ENCODE data around the gene TBRG4.

TBRG4 gene

DNA sequence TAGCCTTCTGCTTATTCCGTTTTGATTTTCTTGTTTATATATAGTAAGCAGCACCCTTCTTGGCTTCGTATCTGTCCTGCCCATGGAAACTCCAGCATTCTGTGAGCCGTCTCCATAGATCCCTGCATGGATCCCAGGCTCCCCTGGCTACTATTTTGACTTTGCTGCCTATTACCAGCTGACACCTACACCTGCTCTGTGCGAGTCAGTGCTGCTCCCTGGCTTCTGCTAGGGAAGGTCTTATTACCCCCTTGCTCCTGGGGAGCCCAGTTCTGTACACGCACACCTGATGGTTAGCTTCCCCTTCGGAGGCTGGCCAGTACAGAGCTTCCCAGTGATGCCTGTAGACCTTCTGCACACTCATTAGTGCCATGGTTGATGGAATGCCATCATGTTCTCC, 58.1 kb downstream of the TBRG4 start:
- DNase-seq: no peak

DNA sequence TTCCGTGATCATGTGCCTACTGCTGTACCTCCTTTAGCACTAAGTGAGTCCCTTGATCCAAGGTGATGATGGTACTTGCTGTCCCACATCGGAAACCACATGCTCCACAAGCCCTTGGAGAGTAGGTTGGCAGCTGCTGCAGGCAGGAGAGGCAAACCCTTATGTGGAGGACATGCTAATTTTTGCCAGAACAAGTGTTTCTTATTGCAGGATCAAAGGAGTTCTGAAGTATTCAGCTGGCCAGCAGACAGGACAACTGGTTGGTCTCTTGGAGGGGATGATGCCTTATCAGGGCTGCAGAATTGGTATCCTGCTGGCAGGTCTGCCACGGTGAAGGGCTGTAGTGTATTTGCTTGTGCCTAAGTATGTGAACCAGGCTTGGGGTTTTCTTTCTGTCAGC, 59.5 kb downstream of the TBRG4 start:
- no peak for DNase-seq

GRCh38 chr7:45050198-45050597, 61.3 kb downstream of the TBRG4 start:
- no peak for DNase-seq
